Measurements from ENCODE around the gene BACH2. TPM values are rescaled to one million over a fixed set of nuclear protein-coding genes. Genes with fewer than 3 reads are reported as not detected.

Gene BACH2
- total RNA-seq, 1 donor from 2014 or later, result 2.1 TPM

DNA sequence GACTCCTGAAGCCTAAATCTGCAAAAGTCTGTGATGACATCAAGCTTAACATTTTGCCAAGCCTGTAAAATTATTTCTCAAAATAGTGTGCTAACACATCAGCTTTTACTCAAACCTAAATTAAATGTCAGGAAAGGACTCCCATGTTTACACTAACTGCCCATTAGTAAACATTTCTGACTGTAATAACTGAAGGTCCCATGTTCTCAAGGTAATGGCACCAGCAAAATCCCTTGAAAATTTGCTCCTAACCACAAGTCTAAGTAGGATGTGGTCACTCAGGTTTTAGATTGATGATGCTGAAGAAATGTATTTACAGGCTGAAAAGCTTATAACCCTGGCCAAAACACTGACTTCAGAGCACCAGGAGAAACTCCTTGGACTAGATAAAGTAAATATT is 33.0 kb downstream of the BACH2 start:
- TF ChIP-seq, protein P1, sequence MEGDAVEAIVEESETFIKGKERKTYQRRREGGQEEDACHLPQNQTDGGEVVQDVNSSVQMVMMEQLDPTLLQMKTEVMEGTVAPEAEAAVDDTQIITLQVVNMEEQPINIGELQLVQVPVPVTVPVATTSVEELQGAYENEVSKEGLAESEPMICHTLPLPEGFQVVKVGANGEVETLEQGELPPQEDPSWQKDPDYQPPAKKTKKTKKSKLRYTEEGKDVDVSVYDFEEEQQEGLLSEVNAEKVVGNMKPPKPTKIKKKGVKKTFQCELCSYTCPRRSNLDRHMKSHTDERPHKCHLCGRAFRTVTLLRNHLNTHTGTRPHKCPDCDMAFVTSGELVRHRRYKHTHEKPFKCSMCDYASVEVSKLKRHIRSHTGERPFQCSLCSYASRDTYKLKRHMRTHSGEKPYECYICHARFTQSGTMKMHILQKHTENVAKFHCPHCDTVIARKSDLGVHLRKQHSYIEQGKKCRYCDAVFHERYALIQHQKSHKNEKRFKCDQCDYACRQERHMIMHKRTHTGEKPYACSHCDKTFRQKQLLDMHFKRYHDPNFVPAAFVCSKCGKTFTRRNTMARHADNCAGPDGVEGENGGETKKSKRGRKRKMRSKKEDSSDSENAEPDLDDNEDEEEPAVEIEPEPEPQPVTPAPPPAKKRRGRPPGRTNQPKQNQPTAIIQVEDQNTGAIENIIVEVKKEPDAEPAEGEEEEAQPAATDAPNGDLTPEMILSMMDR (IDR thresholded peaks at IDR 0.05; ENCODE audit: insufficient read depth, low read length, severe bottlenecking), result no peak
- H3K4me3 ChIP-seq (ENCODE audit: low read depth, low read length), result no peak overlapping the region
- no peak for FAIRE-seq
- H3K36me3 ChIP-seq (ENCODE audit: control insufficient read depth, insufficient read depth, low read length), result no peaks in the 10 kb centered on the region
- H3K27me3 ChIP-seq (ENCODE audit: control insufficient read depth, insufficient read depth, low read length), result no peaks in the 10 kb centered on the region
- no peak for DNase-seq (ENCODE audit: low read depth)

DNA sequence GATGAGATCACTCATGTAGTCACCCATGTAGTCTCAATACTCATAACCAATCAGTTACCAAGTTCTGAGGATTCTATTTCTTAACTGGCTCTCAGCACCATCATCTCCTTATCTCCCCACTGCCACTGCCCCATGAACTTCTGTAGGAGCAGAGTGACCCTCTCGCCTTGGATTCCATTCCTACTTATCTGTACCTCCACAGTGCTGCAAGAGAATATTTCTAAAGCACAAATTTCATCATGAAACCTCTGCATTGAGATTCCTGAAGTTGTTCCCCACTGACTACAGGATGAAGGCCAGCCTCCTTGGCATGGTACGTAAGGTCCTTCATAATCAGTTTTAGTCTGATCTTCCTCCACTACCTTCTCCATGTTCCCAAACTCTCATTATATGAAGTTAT is 34.8 kb downstream of the BACH2 start:
- H3K27me3 ChIP-seq (ENCODE audit: control insufficient read depth, insufficient read depth, low read length), result no peaks in the 10 kb centered on the region
- H3K36me3 ChIP-seq (ENCODE audit: control insufficient read depth, insufficient read depth, low read length), result no peaks in the 10 kb centered on the region
- no peak overlapping the region for H3K4me3 ChIP-seq (ENCODE audit: low read depth, low read length)
- FAIRE-seq (no peak), DNase-seq (ENCODE audit: low read depth) (no peak)
- TF ChIP-seq, protein P1 (IDR thresholded peaks at IDR 0.05; ENCODE audit: insufficient read depth, low read length, severe bottlenecking), result no peak

DNA sequence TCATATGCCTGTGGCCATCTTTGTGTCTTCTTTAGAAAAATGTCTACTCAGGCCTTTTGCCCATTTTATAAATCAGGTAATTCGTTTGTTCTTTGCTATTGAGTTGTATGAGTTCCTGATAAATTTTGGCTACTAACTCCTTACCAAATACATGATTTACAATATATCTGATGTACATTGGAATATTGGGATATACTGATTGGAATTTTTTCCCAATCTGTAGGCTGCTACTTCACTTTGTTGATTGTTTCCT is 39.2 kb downstream of the BACH2 start:
- TF ChIP-seq, protein P1 (IDR thresholded peaks at IDR 0.05; ENCODE audit: insufficient read depth, low read length, severe bottlenecking), result no peak
- FAIRE-seq (no peak), DNase-seq (ENCODE audit: low read depth) (no peak)
- Histone ChIP-seq H3K27me3 (ENCODE audit: control insufficient read depth, insufficient read depth, low read length) (no peaks in the 10 kb centered on the region), H3K4me3 (ENCODE audit: low read depth, low read length) (no peak overlapping the region), H3K36me3 (ENCODE audit: control insufficient read depth, insufficient read depth, low read length) (no peaks in the 10 kb centered on the region)

DNA sequence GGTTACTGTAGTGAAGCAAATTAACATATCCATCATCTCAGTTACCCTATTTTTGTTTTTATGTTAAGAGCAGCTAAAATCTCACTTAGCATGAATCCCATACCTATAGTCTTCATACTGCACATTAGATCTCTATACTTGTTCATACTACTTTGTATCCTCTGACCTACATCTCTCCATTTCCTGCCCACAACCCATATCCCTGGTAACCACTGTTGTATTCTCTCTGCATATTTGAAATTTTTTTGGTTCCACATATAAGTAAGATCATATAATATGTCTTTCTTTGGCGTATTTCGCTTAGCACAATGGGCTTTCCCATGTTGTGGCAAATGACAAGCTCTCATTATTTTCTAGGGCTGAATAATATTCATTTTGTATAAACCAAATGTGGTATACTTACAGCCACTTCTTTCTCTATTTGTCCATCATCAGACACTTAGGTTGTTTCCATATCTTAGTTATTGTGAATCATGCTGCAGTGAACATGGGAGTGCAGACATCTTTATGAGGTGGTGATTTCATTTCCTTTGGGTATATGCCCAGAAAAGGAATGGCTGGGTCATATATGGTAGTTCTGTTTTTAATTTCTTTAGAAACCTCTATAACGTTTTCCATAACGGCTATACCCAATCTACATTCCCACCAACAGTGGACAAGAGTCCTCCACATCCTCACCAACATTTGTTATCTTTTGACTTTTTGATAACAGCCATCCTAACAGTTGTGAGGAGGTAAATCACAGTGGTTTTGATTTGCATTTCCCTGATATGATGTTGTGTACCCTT is 39.8 kb downstream of the BACH2 start:
- DNase-seq (ENCODE audit: low read depth) (peak; percentile 76), FAIRE-seq (no peak)
- H3K27me3 ChIP-seq (ENCODE audit: control insufficient read depth, insufficient read depth, low read length), result no peaks in the 10 kb centered on the region
- H3K36me3 ChIP-seq (ENCODE audit: control insufficient read depth, insufficient read depth, low read length), result no peaks in the 10 kb centered on the region
- H3K4me3 ChIP-seq (ENCODE audit: low read depth, low read length), result no peak overlapping the region
- TF ChIP-seq, protein P1 (IDR thresholded peaks at IDR 0.05; ENCODE audit: insufficient read depth, low read length, severe bottlenecking), result no peak

DNA sequence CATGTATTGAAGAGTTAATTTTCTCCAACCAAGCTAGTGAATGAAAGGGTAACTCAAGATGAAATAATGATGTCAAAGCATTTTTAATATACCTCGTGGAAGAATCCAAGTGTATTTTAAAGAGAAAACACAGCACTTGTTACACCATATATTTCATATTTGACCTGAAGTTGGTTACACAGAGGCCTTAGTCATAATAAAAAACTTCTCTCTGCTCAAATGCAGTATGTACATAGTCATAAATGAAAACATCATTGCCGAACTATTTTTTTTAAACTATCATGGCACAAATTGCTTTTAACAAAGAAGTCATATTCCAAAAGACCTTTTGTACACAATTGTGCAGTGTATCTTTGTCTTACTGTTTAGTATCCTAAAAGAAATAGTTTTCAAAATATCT is 43.0 kb downstream of the BACH2 start:
- FAIRE-seq, result no peak
- no peak overlapping the region for H3K4me3 ChIP-seq (ENCODE audit: low read depth, low read length)
- no peak for DNase-seq (ENCODE audit: low read depth)
- TF ChIP-seq, protein P1 (IDR thresholded peaks at IDR 0.05; ENCODE audit: insufficient read depth, low read length, severe bottlenecking), result no peak
- H3K36me3 ChIP-seq (ENCODE audit: control insufficient read depth, insufficient read depth, low read length), result no peaks in the 10 kb centered on the region
- H3K27me3 ChIP-seq (ENCODE audit: control insufficient read depth, insufficient read depth, low read length), result no peaks in the 10 kb centered on the region

Data from bronchial epithelial cell (primary cell).